Measurements from ENCODE around the gene TMEM184A. TPM values are rescaled to one million over a fixed set of nuclear protein-coding genes. Genes with fewer than 3 reads are reported as not detected.
"Not testable (repeated sequence)": the region's sequence is repeated elsewhere in the genome, so short reads cannot be mapped to it uniquely, and the experiment has no call there.

Gene TMEM184A
- total and polyA plus RNA-seq, 2 of the 13 experiments (the other 11 are each of a cell fraction or from before 2014, with no cell fraction given), result 9.5 to 20.4 TPM

GRCh38 chr7:1515509-1515967 lies 40.5 kb downstream of the TMEM184A start (continued):
- TF ChIP-seq EP300 (IDR thresholded peaks at IDR 0.05; ENCODE audit: low read depth in 2 of 2, low read length in 2 of 2) (peak in 1 of 2 experiments; percentile 62; a peak in 1 of 4 replicates), EP300 (CRISPR knock-in tag; IDR thresholded peaks at IDR 0.05; ENCODE audit: borderline replicate concordance) (0 out of 2 replicates have a peak, but pooled peaks have one; percentile 63), ARID5B (CRISPR knock-in tag; IDR thresholded peaks at IDR 0.05) (peak; percentile 78), ZNF503 (CRISPR knock-in tag; IDR thresholded peaks at IDR 0.05) (0 out of 2 replicates have a peak, but pooled peaks have one; percentile 16), RXRB (CRISPR knock-in tag; IDR thresholded peaks at IDR 0.05; ENCODE audit: borderline replicate concordance) (peak; percentile 93), REPIN1 (CRISPR knock-in tag; IDR thresholded peaks at IDR 0.05; ENCODE audit: borderline replicate concordance, low read depth) (peak; percentile 51; the same call in 1 of the 2 replicates), ADNP (CRISPR knock-in tag; IDR thresholded peaks at IDR 0.05) (peak; percentile 93), FOXP4 (CRISPR knock-in tag; IDR thresholded peaks at IDR 0.05) (peak; percentile 91), CREB1 (IDR thresholded peaks at IDR 0.05) (peak; percentile 5; the same call in 1 of the 2 replicates), ZFP1 (CRISPR knock-in tag; IDR thresholded peaks at IDR 0.05) (0 out of 2 replicates have a peak, but pooled peaks have one; percentile 43), KDM2A (CRISPR knock-in tag; IDR thresholded peaks at IDR 0.05; ENCODE audit: borderline replicate concordance, low read depth) (peak; percentile 37), SKI (IDR thresholded peaks at IDR 0.05; ENCODE audit: partially characterized antibody) (peak; percentile 65), ZZZ3 (CRISPR knock-in tag; IDR thresholded peaks at IDR 0.05; ENCODE audit: borderline replicate concordance) (0 out of 2 replicates have a peak, but pooled peaks have one; percentile 36), RXRA (CRISPR knock-in tag; IDR thresholded peaks at IDR 0.05) (peak; percentile 87), ZNF724P (CRISPR knock-in tag; IDR thresholded peaks at IDR 0.05; ENCODE audit: borderline replicate concordance) (0 out of 2 replicates have a peak, but pooled peaks have one; percentile 19), KDM1A (CRISPR knock-in tag; IDR thresholded peaks at IDR 0.05) (peak; percentile 85), ZNF605 (CRISPR knock-in tag; IDR thresholded peaks at IDR 0.05) (0 out of 2 replicates have a peak, but pooled peaks have one; percentile 22), BCL6 (CRISPR knock-in tag; IDR thresholded peaks at IDR 0.05) (0 out of 2 replicates have a peak, but pooled peaks have one; percentile 62), ELF3 (CRISPR knock-in tag; IDR thresholded peaks at IDR 0.05) (0 out of 2 replicates have a peak, but pooled peaks have one; percentile 32), NONO (CRISPR knock-in tag; conservative IDR thresholded peaks at IDR 0.05) (peak; percentile 64; the same call in 1 of the 2 replicates), FOXK1 (CRISPR knock-in tag; IDR thresholded peaks at IDR 0.05; ENCODE audit: borderline replicate concordance, low read depth) (peak; percentile 67; the same call in 1 of the 2 replicates), HDAC1 (CRISPR knock-in tag; IDR thresholded peaks at IDR 0.05) (peak; percentile 74), RCOR2 (CRISPR knock-in tag; IDR thresholded peaks at IDR 0.05) (peak; percentile 32; the same call in 1 of the 2 replicates)
- TF ChIP-seq CREB1 (CRISPR knock-in tag; IDR thresholded peaks at IDR 0.05); NONO (IDR thresholded peaks at IDR 0.05): not testable (repeated sequence)

Data from HepG2 (cell line).